ENCODE data around the gene PRDM7.
"Not testable (repeated sequence)": the region's sequence is repeated elsewhere in the genome, so short reads cannot be mapped to it uniquely, and the experiment has no call there.

PRDM7 gene

DNA sequence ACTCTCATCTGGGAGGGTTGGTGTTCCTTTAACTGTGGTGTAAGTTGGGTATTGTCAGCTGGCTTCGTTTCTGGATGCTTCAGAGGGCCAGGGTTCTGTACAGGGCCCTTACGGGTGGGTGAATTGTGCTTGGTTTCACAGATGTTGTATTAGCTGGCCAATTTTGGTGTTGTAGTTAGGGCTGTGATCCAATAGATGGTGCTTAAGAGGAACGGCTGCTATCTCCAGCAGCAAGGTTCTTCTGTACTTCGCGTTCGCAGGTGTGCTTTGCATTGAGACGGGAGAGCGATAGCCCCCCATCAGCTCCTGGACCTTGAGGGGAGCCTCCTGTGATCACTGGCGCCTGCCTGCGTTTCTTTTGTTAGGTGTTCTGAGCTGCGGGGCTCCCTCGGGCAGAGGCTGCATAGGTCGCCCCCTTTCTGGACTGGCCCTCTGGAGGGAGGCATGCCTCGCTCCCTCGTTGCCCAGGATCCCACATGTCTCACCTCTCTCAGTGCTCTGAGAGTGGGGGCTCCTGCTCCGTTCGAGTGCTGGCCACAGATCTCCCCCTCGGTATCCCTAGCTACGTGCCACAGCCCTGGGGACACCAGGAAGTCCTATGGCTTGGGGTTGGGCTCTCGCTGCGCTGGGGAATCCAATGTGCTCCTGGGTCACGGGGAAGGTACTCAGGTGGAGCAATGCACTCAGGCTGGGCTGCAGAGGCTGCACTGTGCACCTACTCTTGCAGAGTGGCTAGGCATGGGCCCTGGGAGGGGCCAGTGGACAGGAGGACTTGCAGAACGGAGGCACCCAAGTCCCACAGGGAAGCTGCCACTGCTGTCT lies 837 bp upstream of the PRDM7 start:
- Histone ChIP-seq H3K27me3 (replicated peaks; ENCODE audit: control insufficient read depth, insufficient read depth, low read length) (no peaks in the 10 kb centered on the region), H3K36me3 (ENCODE audit: control insufficient read depth, insufficient read depth, low read length) (no peaks in the 10 kb centered on the region), H3K4me3 (replicated peaks; ENCODE audit: low read depth, low read length) (peak overlapping the region; percentile 59)
- peak; percentile 30 for DNase-seq (ENCODE audit: extremely low read depth, insufficient read length)
- TF ChIP-seq, protein P1, sequence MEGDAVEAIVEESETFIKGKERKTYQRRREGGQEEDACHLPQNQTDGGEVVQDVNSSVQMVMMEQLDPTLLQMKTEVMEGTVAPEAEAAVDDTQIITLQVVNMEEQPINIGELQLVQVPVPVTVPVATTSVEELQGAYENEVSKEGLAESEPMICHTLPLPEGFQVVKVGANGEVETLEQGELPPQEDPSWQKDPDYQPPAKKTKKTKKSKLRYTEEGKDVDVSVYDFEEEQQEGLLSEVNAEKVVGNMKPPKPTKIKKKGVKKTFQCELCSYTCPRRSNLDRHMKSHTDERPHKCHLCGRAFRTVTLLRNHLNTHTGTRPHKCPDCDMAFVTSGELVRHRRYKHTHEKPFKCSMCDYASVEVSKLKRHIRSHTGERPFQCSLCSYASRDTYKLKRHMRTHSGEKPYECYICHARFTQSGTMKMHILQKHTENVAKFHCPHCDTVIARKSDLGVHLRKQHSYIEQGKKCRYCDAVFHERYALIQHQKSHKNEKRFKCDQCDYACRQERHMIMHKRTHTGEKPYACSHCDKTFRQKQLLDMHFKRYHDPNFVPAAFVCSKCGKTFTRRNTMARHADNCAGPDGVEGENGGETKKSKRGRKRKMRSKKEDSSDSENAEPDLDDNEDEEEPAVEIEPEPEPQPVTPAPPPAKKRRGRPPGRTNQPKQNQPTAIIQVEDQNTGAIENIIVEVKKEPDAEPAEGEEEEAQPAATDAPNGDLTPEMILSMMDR (IDR thresholded peaks at IDR 0.05; ENCODE audit: insufficient read depth, low read length, poor library complexity, severe bottlenecking) = peak; percentile 8

DNA sequence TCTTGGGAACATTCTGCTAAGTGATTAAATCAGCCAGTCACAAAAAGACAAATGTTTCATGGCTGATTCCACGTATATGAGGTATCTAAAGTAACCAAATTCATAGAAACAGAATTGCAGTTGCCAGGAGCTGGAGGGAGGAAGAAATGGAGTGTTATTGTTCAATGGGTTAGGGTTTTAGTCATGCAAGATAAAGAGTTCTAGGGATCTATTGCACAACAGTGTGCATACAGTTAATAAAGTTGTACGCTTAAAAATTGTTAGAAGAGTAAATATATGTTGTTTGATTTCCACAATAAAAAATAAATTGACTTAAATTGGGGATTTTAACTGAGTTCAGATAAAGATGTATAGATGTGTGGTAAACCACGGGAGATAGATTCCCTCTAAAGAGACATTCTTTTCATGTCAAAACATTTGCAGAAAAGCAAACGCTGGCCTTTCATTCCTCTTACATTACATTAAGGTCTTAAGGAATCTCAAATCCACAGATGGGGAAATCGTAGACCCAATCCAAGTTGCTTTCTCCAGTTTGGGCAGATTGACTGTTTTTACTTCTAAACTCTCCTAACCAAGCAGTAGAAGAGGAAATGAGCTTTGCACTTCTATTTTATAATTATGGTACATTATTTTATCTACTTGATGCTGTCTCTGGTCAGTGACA lies 4.6 kb downstream of the PRDM7 start:
- Histone ChIP-seq H3K36me3 (ENCODE audit: control insufficient read depth, insufficient read depth, low read length) (no peaks in the 10 kb centered on the region), H3K27me3 (replicated peaks; ENCODE audit: control insufficient read depth, insufficient read depth, low read length) (no peaks in the 10 kb centered on the region), H3K4me3 (replicated peaks; ENCODE audit: low read depth, low read length) (no peak overlapping the region)
- TF ChIP-seq, protein P1 (IDR thresholded peaks at IDR 0.05; ENCODE audit: insufficient read depth, low read length, poor library complexity, severe bottlenecking) = no peak
- DNase-seq (ENCODE audit: extremely low read depth, insufficient read length) = no peak

DNA sequence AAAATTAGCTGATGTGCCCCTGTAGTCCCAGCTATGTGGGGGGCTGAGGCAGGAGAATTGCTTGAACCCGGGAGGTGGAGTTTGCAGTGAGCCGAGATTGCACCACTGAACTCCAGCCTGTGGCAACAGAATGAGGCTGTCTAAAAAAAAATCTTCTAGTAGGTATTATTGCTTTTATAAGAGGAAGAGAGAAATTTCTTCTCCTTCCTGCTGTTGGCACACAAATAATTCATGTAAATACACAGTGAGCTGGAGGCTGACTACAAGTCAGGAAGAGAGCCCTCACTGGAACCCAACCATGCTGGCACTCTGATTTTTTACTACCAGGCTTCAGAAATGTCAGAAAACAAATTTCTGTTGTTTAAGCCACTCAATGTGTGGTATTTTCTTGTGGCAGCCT lies 6.7 kb downstream of the PRDM7 start:
- no peaks in the 10 kb centered on the region for H3K36me3 ChIP-seq (ENCODE audit: control insufficient read depth, insufficient read depth, low read length)
- H3K4me3 ChIP-seq (replicated peaks; ENCODE audit: low read depth, low read length) = no peak overlapping the region
- TF ChIP-seq, protein P1 (IDR thresholded peaks at IDR 0.05; ENCODE audit: insufficient read depth, low read length, poor library complexity, severe bottlenecking) = no peak
- no peaks in the 10 kb centered on the region for H3K27me3 ChIP-seq (replicated peaks; ENCODE audit: control insufficient read depth, insufficient read depth, low read length)
- no peak for DNase-seq (ENCODE audit: extremely low read depth, insufficient read length)

DNA sequence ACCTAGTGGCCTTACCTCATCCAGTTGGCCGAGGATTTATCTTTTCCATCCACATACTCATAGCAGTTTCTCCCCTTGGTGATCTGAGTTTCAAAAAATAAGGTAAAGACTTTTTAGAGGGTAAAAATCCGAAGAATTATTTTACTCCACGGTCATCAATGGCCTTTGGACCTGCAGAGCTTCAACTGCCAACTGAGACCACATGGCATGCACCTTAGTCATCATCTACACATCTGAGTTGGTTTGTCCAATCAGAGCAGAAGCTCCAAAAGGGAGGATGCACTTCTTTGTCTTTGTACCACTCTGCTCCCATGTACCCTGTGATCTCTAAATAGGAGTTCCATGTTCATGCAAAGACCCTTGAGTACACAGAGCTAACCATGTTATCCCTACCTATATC lies 15.7 kb downstream of the PRDM7 start:
- no peak overlapping the region for H3K4me3 ChIP-seq (replicated peaks; ENCODE audit: low read depth, low read length)
- H3K27me3 ChIP-seq (replicated peaks; ENCODE audit: control insufficient read depth, insufficient read depth, low read length) = no peaks in the 10 kb centered on the region; the same call in 1 of the 2 replicates
- no peaks in the 10 kb centered on the region for H3K36me3 ChIP-seq (ENCODE audit: control insufficient read depth, insufficient read depth, low read length)
- TF ChIP-seq, protein P1 (IDR thresholded peaks at IDR 0.05; ENCODE audit: insufficient read depth, low read length, poor library complexity, severe bottlenecking) = no peak
- DNase-seq (ENCODE audit: extremely low read depth, insufficient read length) = no peak

DNA sequence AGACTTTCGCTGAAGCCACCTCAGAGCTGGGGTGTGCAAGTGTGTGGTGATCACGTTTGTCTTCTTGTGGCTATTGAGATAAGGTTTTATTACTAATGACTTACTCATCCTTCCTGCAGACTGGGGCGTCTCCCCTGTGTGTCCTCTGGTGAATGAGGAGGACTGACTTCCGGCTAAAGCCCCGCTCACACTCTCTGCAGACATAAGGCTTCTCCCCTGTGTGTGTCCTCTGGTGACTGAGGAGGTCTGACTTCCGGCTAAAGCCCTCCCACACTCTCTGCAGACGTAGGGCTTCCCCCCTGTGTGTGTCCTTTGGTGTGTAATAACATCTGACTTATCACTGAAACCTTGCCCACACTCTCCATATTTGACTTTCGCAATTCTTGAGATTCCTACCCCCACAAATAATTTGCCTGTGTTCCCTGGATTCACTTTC lies 19.4 kb downstream of the PRDM7 start:
- H3K36me3 ChIP-seq (ENCODE audit: control insufficient read depth, insufficient read depth, low read length) = no peaks in the 10 kb centered on the region
- no peak for DNase-seq (ENCODE audit: extremely low read depth, insufficient read length)
- no peaks in the 10 kb centered on the region; the same call in 1 of the 2 replicates for H3K27me3 ChIP-seq (replicated peaks; ENCODE audit: control insufficient read depth, insufficient read depth, low read length)
- TF ChIP-seq, protein P1 (IDR thresholded peaks at IDR 0.05; ENCODE audit: insufficient read depth, low read length, poor library complexity, severe bottlenecking) = no peak
- no peak overlapping the region for H3K4me3 ChIP-seq (replicated peaks; ENCODE audit: low read depth, low read length)

DNA sequence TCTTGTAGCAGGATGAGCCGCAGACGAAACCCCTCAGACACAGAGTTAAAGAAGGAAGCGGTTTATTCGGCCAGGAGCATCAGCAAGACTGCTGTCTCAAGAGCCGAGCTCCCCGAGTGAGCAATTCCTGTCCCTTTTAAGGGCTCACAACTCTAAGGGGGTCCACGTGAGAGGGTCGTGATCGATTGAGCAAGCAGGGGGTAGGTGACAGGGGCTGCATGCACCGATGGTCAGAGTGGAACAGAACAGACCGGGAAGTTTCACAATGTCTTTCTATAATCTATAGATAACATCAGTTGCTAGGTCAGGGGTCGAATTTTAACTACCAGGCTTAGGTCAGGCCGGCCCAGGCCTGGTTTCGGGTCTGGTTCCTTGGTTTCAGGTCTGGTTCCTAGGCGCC lies 20.6 kb downstream of the PRDM7 start:
- not testable (repeated sequence) for H3K27me3 ChIP-seq (replicated peaks; ENCODE audit: control insufficient read depth, insufficient read depth, low read length); H3K36me3 ChIP-seq (ENCODE audit: control insufficient read depth, insufficient read depth, low read length); H3K4me3 ChIP-seq (replicated peaks; ENCODE audit: low read depth, low read length); DNase-seq (ENCODE audit: extremely low read depth, insufficient read length)

All from GM06990 (cell line).